ENCODE results near the gene SPRN.
"Not testable (repeated sequence)": the region's sequence is repeated elsewhere in the genome, so short reads cannot be mapped to it uniquely, and the experiment has no call there.

SPRN gene

GRCh38 chr10:133379152-133379800, 45.1 kb downstream of the SPRN start, which contains the start of gene PAOX:
PAOX (plus strand) TSS chr10:133379262; CDS start chr10:133379317, 55 bp downstream.
- ATAC-seq (peak; percentile 78), DNase-seq (peak; percentile 70)
- Mint-ChIP-seq H3K4me1 (peaks cover 8% of the 10 kb centered on the region), H3K36me3 (ENCODE audit: low read depth) (peaks cover 2% of the 10 kb centered on the region), H3K27me3 (no peaks in the 10 kb centered on the region), H3K4me3 (peak within 1 kb of the TSS; percentile 73), H3K9me3 (no peaks in the 10 kb centered on the region), H3K27ac (no peak within 1 kb of the TSS)

- Mint-ChIP-seq H3K4me3 (peak overlapping the region; percentile 73), H3K27ac (no peak overlapping the region), H3K27me3 (peaks cover 1% of the 10 kb centered on the region), H3K36me3 (ENCODE audit: low read depth) (peaks cover 2% of the 10 kb centered on the region), H3K4me1 (peaks cover 12% of the 10 kb centered on the region), H3K9me3 (no peaks in the 10 kb centered on the region)
- ATAC-seq (peak; percentile 34), DNase-seq (peak; percentile 65)
These were observed 46.0 kb downstream of the SPRN start for GRCh38 chr10:133378251-133379096.

- Mint-ChIP-seq H3K36me3 (ENCODE audit: low read depth) (peaks cover 2% of the 10 kb centered on the region), H3K4me3 (peak overlapping the region; percentile 73), H3K27me3 (peaks cover 1% of the 10 kb centered on the region), H3K27ac (no peak overlapping the region), H3K4me1 (peaks cover 12% of the 10 kb centered on the region), H3K9me3 (no peaks in the 10 kb centered on the region)
- ATAC-seq: no peak
- DNase-seq: no peak
These were observed 46.6 kb downstream of the SPRN start for GRCh38 chr10:133377818-133378250.

DNA sequence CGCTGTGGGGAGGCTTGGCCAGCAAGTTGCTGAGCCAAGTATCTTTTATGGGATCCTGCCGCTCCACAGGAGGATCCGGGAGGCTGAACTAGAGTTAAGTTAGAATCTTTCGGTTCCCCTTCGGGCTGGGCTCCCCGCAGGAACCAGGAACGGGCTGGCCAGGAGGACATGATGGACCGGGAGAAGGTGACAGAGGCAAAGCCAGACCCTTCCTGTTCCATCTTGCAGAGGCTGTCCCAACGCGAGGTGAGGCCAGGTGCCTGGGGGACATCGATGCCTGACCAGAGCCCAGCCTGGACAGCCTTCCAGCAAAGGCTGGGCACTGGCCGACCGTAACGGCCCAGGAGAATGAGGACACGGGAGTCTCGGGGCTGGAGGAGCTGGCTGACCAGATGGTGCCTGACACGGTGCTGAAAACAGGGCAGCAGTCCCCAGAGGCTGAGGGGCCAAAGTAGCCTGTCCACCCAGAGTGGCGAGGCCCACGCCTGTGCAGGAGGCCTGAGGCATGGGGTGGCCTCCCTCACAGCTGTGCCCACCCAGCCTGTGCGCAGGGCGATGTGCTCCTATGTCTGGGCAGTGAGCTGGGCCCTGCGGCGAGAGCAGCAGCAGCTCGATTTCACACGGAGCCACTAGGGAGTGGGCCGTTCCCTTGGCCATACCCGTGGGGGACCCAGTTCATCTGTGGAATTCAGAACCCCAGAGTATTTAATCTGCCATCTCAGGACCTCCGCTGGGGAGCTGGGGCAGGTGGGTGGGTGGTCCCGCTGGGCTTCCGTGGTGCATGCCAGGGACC, 47.2 kb downstream of the SPRN start:
- Mint-ChIP-seq H3K27ac (no peak overlapping the region), H3K36me3 (ENCODE audit: low read depth) (no peaks in the 10 kb centered on the region), H3K4me3 (peak overlapping the region; percentile 17), H3K4me1 (peaks cover 12% of the 10 kb centered on the region), H3K9me3 (no peaks in the 10 kb centered on the region), H3K27me3 (peaks cover 1% of the 10 kb centered on the region)
- no peak for DNase-seq
- ATAC-seq: no peak

GRCh38 chr10:133376183-133376582, 48.2 kb downstream of the SPRN start:
- not testable (repeated sequence) for DNase-seq; H3K36me3 Mint-ChIP-seq (ENCODE audit: low read depth); ATAC-seq; H3K4me3 Mint-ChIP-seq; H3K27me3 Mint-ChIP-seq; H3K9me3 Mint-ChIP-seq; H3K27ac Mint-ChIP-seq
- H3K4me1 Mint-ChIP-seq: peaks cover 15% of the 10 kb centered on the region

- H3K4me1 Mint-ChIP-seq: peaks cover 14% of the 10 kb centered on the region
- peaks cover 1% of the 10 kb centered on the region for H3K27me3 Mint-ChIP-seq
- no peak overlapping the region for H3K27ac Mint-ChIP-seq
- H3K9me3 Mint-ChIP-seq: no peaks in the 10 kb centered on the region
- ATAC-seq (no peak), DNase-seq (no peak)
- H3K36me3 Mint-ChIP-seq (ENCODE audit: low read depth): no peaks in the 10 kb centered on the region
- H3K4me3 Mint-ChIP-seq: no peak overlapping the region
These were observed 48.9 kb downstream of the SPRN start for GRCh38 chr10:133375357-133376115.

GRCh38 chr10:133373174-133374090, 51.0 kb downstream of the SPRN start, which contains the start of gene ECHS1:
ECHS1 (minus strand) TSS chr10:133373354; CDS start chr10:133373333, 21 bp downstream.
- H3K36me3 Mint-ChIP-seq (ENCODE audit: low read depth): peaks cover 4% of the 10 kb centered on the region
- peak within 1 kb of the TSS; percentile 80 for H3K4me3 Mint-ChIP-seq
- H3K9me3 Mint-ChIP-seq: no peaks in the 10 kb centered on the region
- peak within 1 kb of the TSS; percentile 67 for H3K27ac Mint-ChIP-seq
- peaks cover 1% of the 10 kb centered on the region for H3K27me3 Mint-ChIP-seq
- peak; percentile 97 for ATAC-seq
- H3K4me1 Mint-ChIP-seq: peaks cover 17% of the 10 kb centered on the region
- peak; percentile 97 for DNase-seq

DNA sequence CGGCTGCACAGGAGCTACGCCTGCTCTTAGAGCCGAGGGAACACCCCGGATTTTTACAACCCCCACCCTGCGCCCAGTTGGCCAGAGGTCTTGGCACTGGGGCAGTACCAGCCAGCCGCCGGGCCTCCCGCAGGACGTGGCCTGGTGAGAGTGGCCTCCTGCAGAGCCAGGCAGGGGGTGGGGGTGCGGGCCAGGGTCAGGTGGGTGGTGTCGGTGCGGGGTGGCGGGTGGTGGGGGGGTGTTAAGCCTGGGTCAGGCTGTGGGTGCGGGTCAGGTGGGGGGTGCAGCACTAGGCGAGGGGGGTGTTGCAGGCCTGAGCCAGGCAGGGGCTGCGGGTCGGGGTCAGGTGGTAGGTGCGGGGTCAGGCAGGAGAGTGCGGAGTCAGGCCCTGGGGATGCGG, 51.9 kb downstream of the SPRN start:
- H3K9me3 Mint-ChIP-seq: no peaks in the 10 kb centered on the region
- H3K27me3 Mint-ChIP-seq: peaks cover 1% of the 10 kb centered on the region
- peak overlapping the region; percentile 76 for H3K4me3 Mint-ChIP-seq
- no peak for DNase-seq
- H3K4me1 Mint-ChIP-seq: peaks cover 17% of the 10 kb centered on the region
- ATAC-seq: no peak
- peaks cover 8% of the 10 kb centered on the region for H3K36me3 Mint-ChIP-seq (ENCODE audit: low read depth)
- no peak overlapping the region for H3K27ac Mint-ChIP-seq

All from activated naive CD8-positive, alpha-beta T cell treated with anti-CD3 and anti-CD28 coated beads, Interleukin-2, amount 50 U/mL, for 24 hours (primary cell).